HUES48 (cell line): ENCODE results near the gene ARHGEF12.

ENCODE experiments used
- H3K27ac ChIP-seq: one replicate; pipeline ENCODE4 v1.7.0; 2013; ENCODE audit warnings: low read depth, low read length, inconsistent platforms
- H3K27me3 ChIP-seq: 2 replicates; pipeline ENCODE4 v1.6.1; 2013; ENCODE audit warnings: mild to moderate bottlenecking, low read length; ENCODE audit not compliant: control insufficient read depth, insufficient read depth
- H3K36me3 ChIP-seq: 2 replicates; pipeline ENCODE4 v1.6.1; 2013; ENCODE audit warnings: low read length; ENCODE audit not compliant: control insufficient read depth, insufficient read depth
- H3K4me1 ChIP-seq: 2 replicates; pipeline ENCODE4 v1.6.1; 2013; ENCODE audit warnings: mild to moderate bottlenecking, low read length; ENCODE audit not compliant: control insufficient read depth, insufficient read depth
- H3K4me3 ChIP-seq: 2 replicates; pipeline ENCODE4 v1.5.1; 2013; ENCODE audit warnings: mild to moderate bottlenecking, low read depth, low read length
- H3K9ac ChIP-seq: 2 replicates; pipeline ENCODE4 v1.6.1; 2013; ENCODE audit warnings: mild to moderate bottlenecking, low read depth, low read length, moderate library complexity
- H3K9me3 ChIP-seq: 2 replicates; pipeline ENCODE4 v1.6.1; 2013; ENCODE audit warnings: low read length; ENCODE audit not compliant: control insufficient read depth, insufficient read depth

The ARHGEF12 gene

GRCh38 chr11:120302001-120302805 lies 34.0 kb upstream of the ARHGEF12 start:
- H3K27me3 ChIP-seq, result no peaks in the 10 kb centered on the region
- H3K9me3 ChIP-seq, result no peaks in the 10 kb centered on the region
- H3K36me3 ChIP-seq, result no peaks in the 10 kb centered on the region
- H3K4me3 ChIP-seq, result no peak overlapping the region
- H3K9ac ChIP-seq, result no peak overlapping the region
- no peak overlapping the region for H3K27ac ChIP-seq
- peaks cover 14% of the 10 kb centered on the region; the same call in 1 of the 2 replicates for H3K4me1 ChIP-seq

- H3K27ac ChIP-seq, result no peak overlapping the region
Observed at GRCh38 chr11:120303004-120303637, 33.1 kb upstream of the ARHGEF12 start.

GRCh38 chr11:120304526-120304925 lies 31.7 kb upstream of the ARHGEF12 start:
- no peak overlapping the region for H3K4me3 ChIP-seq
- H3K36me3 ChIP-seq, result no peaks in the 10 kb centered on the region
- no peaks in the 10 kb centered on the region for H3K27me3 ChIP-seq
- H3K4me1 ChIP-seq, result peaks cover 16% of the 10 kb centered on the region; the same call in 1 of the 2 replicates
- H3K27ac ChIP-seq, result peak overlapping the region; percentile 48
- H3K9ac ChIP-seq, result no peak overlapping the region
- H3K9me3 ChIP-seq, result no peaks in the 10 kb centered on the region

More at GRCh38 chr11:120303004-120303637, 33.1 kb upstream of the ARHGEF12 start:
- no peak overlapping the region for H3K9ac ChIP-seq
- H3K9me3 ChIP-seq, result no peaks in the 10 kb centered on the region
- H3K36me3 ChIP-seq, result no peaks in the 10 kb centered on the region
- no peak overlapping the region for H3K4me3 ChIP-seq
- no peaks in the 10 kb centered on the region for H3K27me3 ChIP-seq
- H3K4me1 ChIP-seq, result peaks cover 16% of the 10 kb centered on the region; the same call in 1 of the 2 replicates

GRCh38 chr11:120305286-120305685 lies 30.9 kb upstream of the ARHGEF12 start:
- no peak overlapping the region for H3K4me3 ChIP-seq
- H3K27ac ChIP-seq, result no peak overlapping the region
- H3K9ac ChIP-seq, result no peak overlapping the region
- no peaks in the 10 kb centered on the region for H3K27me3 ChIP-seq
- no peaks in the 10 kb centered on the region for H3K9me3 ChIP-seq
- peaks cover 13% of the 10 kb centered on the region; the same call in 1 of the 2 replicates for H3K4me1 ChIP-seq
- H3K36me3 ChIP-seq, result no peaks in the 10 kb centered on the region

- Histone ChIP-seq H3K36me3 (no peaks in the 10 kb centered on the region), H3K27me3 (no peaks in the 10 kb centered on the region), H3K4me1 (peaks cover 13% of the 10 kb centered on the region; the same call in 1 of the 2 replicates), H3K4me3 (no peak overlapping the region), H3K9me3 (no peaks in the 10 kb centered on the region), H3K27ac (peak overlapping the region; percentile 62), H3K9ac (no peak overlapping the region)
Observed at GRCh38 chr11:120306519-120307242, 29.5 kb upstream of the ARHGEF12 start.

- H3K27me3 ChIP-seq, result no peaks in the 10 kb centered on the region
- H3K27ac ChIP-seq, result no peak overlapping the region
- no peak overlapping the region for H3K4me3 ChIP-seq
- no peaks in the 10 kb centered on the region for H3K36me3 ChIP-seq
- no peak overlapping the region for H3K9ac ChIP-seq
- H3K4me1 ChIP-seq, result peaks cover 13% of the 10 kb centered on the region; the same call in 1 of the 2 replicates
- no peaks in the 10 kb centered on the region for H3K9me3 ChIP-seq
Observed at GRCh38 chr11:120307476-120307875, 28.7 kb upstream of the ARHGEF12 start.

- no peaks in the 10 kb centered on the region for H3K9me3 ChIP-seq
- no peak overlapping the region for H3K4me3 ChIP-seq
- no peak overlapping the region for H3K9ac ChIP-seq
- no peaks in the 10 kb centered on the region for H3K36me3 ChIP-seq
- H3K27ac ChIP-seq, result no peak overlapping the region
- H3K27me3 ChIP-seq, result no peaks in the 10 kb centered on the region
- H3K4me1 ChIP-seq, result peaks cover 13% of the 10 kb centered on the region; the same call in 1 of the 2 replicates
Observed at GRCh38 chr11:120308081-120308480, 28.1 kb upstream of the ARHGEF12 start.

- no peaks in the 10 kb centered on the region for H3K27me3 ChIP-seq
- no peak overlapping the region for H3K9ac ChIP-seq
Observed at GRCh38 chr11:120310870-120311269, 25.3 kb upstream of the ARHGEF12 start.

GRCh38 chr11:120314861-120315260 lies 21.4 kb upstream of the ARHGEF12 start:
- Histone ChIP-seq H3K27me3 (no peaks in the 10 kb centered on the region), H3K27ac (peak overlapping the region; percentile 33), H3K9ac (no peak overlapping the region), H3K4me3 (no peak overlapping the region), H3K9me3 (no peaks in the 10 kb centered on the region), H3K36me3 (no peaks in the 10 kb centered on the region), H3K4me1 (peaks cover 11% of the 10 kb centered on the region)

More at GRCh38 chr11:120310870-120311269, 25.3 kb upstream of the ARHGEF12 start:
- no peaks in the 10 kb centered on the region for H3K36me3 ChIP-seq
- no peak overlapping the region for H3K27ac ChIP-seq
- peaks cover 13% of the 10 kb centered on the region; the same call in 1 of the 2 replicates for H3K4me1 ChIP-seq
- H3K9me3 ChIP-seq, result no peaks in the 10 kb centered on the region
- no peak overlapping the region for H3K4me3 ChIP-seq

- H3K36me3 ChIP-seq, result no peaks in the 10 kb centered on the region
- H3K9me3 ChIP-seq, result no peaks in the 10 kb centered on the region
- no peaks in the 10 kb centered on the region for H3K27me3 ChIP-seq
- H3K27ac ChIP-seq, result no peak overlapping the region
- peak overlapping the region; percentile 33; the same call in 1 of the 2 replicates for H3K4me3 ChIP-seq
- H3K4me1 ChIP-seq, result peaks cover 11% of the 10 kb centered on the region
- H3K9ac ChIP-seq, result no peak overlapping the region
Observed at GRCh38 chr11:120316880-120317688, 19.1 kb upstream of the ARHGEF12 start.
